Measurements from ENCODE around the gene ZFP91. TPM values are rescaled to one million over a fixed set of nuclear protein-coding genes. Genes with fewer than 3 reads are reported as not detected.

ZFP91 gene
- total RNA-seq, 4 donors from 2014 or later: 49.8 to 63.7 (median 59.1) TPM

GRCh38 chr11:58582437-58582836 is 3.6 kb downstream of the ZFP91 start:
- TF ChIP-seq CTCF (IDR thresholded peaks at IDR 0.05) (no peak), POLR2A (IDR thresholded peaks at IDR 0.05) (no peak)
- Histone ChIP-seq H3K27ac (no peak overlapping the region), H3K27me3 (no peaks in the 10 kb centered on the region), H3K9me3 (no peaks in the 10 kb centered on the region), H3K36me3 (no peaks in the 10 kb centered on the region), H3K4me1 (peaks cover 16 to 22% of the 10 kb centered on the region in 2 donors), H3K4me3 (replicated peaks in 1 of 3) (no peak overlapping the region)
- DNase-seq: no peak
- intact Hi-C loops (cut with DNase I): no loop called here
- WGBS, 2 donors: 92 to 93% methylated on average over 1 of the region's 1 CpG

GRCh38 chr11:58586998-58587397 is 8.1 kb downstream of the ZFP91 start:
- DNase-seq: no peak
- intact Hi-C loops (cut with DNase I): no loop called here
- WGBS, 2 donors: 85 to 96% methylated on average over 2 of the region's 2 CpGs
- Histone ChIP-seq H3K36me3 (no peaks in the 10 kb centered on the region), H3K4me3 (replicated peaks in 1 of 3) (no peak overlapping the region), H3K27me3 (no peaks in the 10 kb centered on the region), H3K9me3 (no peaks in the 10 kb centered on the region), H3K4me1 (peaks cover 4 to 5% of the 10 kb centered on the region in 2 donors), H3K27ac (no peak overlapping the region)
- no peak for TF ChIP-seq CTCF (IDR thresholded peaks at IDR 0.05)
- no peak for TF ChIP-seq POLR2A (IDR thresholded peaks at IDR 0.05)

GRCh38 chr11:58591659-58592058 is 12.8 kb downstream of the ZFP91 start:
- H3K9me3 ChIP-seq: no peaks in the 10 kb centered on the region
- WGBS, 2 donors: 97 to 100% methylated on average over 3 of the region's 3 CpGs
- DNase-seq: no peak
- H3K27me3 ChIP-seq: no peaks in the 10 kb centered on the region
- peaks cover 0 to 4% of the 10 kb centered on the region in 2 donors for H3K4me1 ChIP-seq
- H3K27ac ChIP-seq: no peak overlapping the region
- no peak overlapping the region for H3K4me3 ChIP-seq (replicated peaks in 1 of 3)
- no peaks in the 10 kb centered on the region for H3K36me3 ChIP-seq
- intact Hi-C loops (cut with DNase I): no loop called here
- TF ChIP-seq CTCF (IDR thresholded peaks at IDR 0.05) (no peak), POLR2A (IDR thresholded peaks at IDR 0.05) (no peak)

GRCh38 chr11:58592760-58593472 is 14.1 kb downstream of the ZFP91 start:
- WGBS, 2 donors: 81 to 93% methylated on average over 5 of the region's 5 CpGs
- Histone ChIP-seq H3K36me3 (no peaks in the 10 kb centered on the region), H3K4me1 (peaks cover 10 to 12% of the 10 kb centered on the region in 2 donors), H3K4me3 (replicated peaks in 1 of 3) (no peak overlapping the region), H3K27ac (no peak overlapping the region), H3K9me3 (no peaks in the 10 kb centered on the region), H3K27me3 (no peaks in the 10 kb centered on the region)
- TF ChIP-seq POLR2A (IDR thresholded peaks at IDR 0.05) (no peak), CTCF (IDR thresholded peaks at IDR 0.05) (no peak)
- no peak for DNase-seq
- intact Hi-C loops (cut with DNase I): no loop called here

GRCh38 chr11:58594826-58595225 is 16.0 kb downstream of the ZFP91 start:
- Histone ChIP-seq H3K4me1 (peaks cover 10 to 12% of the 10 kb centered on the region in 2 donors), H3K36me3 (no peaks in the 10 kb centered on the region), H3K27me3 (no peaks in the 10 kb centered on the region), H3K4me3 (replicated peaks in 1 of 3) (no peak overlapping the region), H3K9me3 (no peaks in the 10 kb centered on the region), H3K27ac (no peak overlapping the region)
- DNase-seq: no peak
- WGBS, 2 donors: 84 to 88% methylated on average over 4 of the region's 4 CpGs
- no peak for TF ChIP-seq POLR2A (IDR thresholded peaks at IDR 0.05)
- TF ChIP-seq CTCF (IDR thresholded peaks at IDR 0.05): no peak
- intact Hi-C loops (cut with DNase I): no loop called here

Measured in thyroid gland (tissue), 4 donors.